Endothelial cell of umbilical vein (primary cell): ENCODE data around the gene DHX35. TPM values are rescaled to one million over a fixed set of nuclear protein-coding genes. Genes with fewer than 3 reads are reported as not detected.

Experiments
- BruUV-seq: library from RNA; stranded (reverse); fragments of 400-500 nt; replicated peaks from 2 replicates; lab custom pipeline; 2021; lab: Mats Ljungman, UMichigan
- CTCF ChIA-PET: fragments of 300-600, 350-600 bp; sonication (Branson Sonifier 250); formaldehyde crosslinking; loops from one replicate; lab custom pipeline; 2021; ENCODE audit warnings: antibody characterized with exemption, inconsistent platforms; lab: Charles Lee
- POLR2A ChIA-PET: fragments of 300-600, 350-600 bp; sonication (Branson Sonifier 250); formaldehyde crosslinking; loops from one replicate; lab custom pipeline; 2021; ENCODE audit warnings: antibody characterized with exemption, inconsistent platforms; lab: Charles Lee
- DNase-seq: peaks from one replicate; pipeline ENCODE4 v3.0.0-alpha.2; 2011; ENCODE audit warnings: low read depth, low spot score
- FAIRE-seq: peaks from 2 replicates; lab custom pipeline; 2011; peaks lifted over from hg19 to GRCh38; lab: Jason Lieb, UNC
- H2AFZ ChIP-seq: 2 replicates; pipeline ENCODE4 v1.6.0; 2012; ENCODE audit warnings: low read depth, low read length, control low read depth, inconsistent platforms
- H3K27ac ChIP-seq: 2 replicates; pipeline ENCODE4 v1.5.1; 2011; ENCODE audit warnings: low read depth, mild to moderate bottlenecking, control low read depth, low read length, moderate library complexity; ENCODE audit not compliant: insufficient read depth
- H3K27me3 ChIP-seq, 2 experiments: 2 replicates each; pipeline versions ENCODE4 v1.6.0 to v1.6.1; 2011; ENCODE audit warnings: low read length in 2 of 2, mixed read lengths in 1 of 2; ENCODE audit not compliant: control insufficient read depth in 2 of 2, insufficient read depth in 2 of 2
- H3K36me3 ChIP-seq, 2 experiments: 2 replicates in 1 of 2; 3 replicates in 1 of 2; pipeline ENCODE4 v1.5.1; 2011; ENCODE audit warnings: low read length in 2 of 2, mild to moderate bottlenecking in 1 of 2, moderate library complexity in 1 of 2; ENCODE audit not compliant: control insufficient read depth in 2 of 2, insufficient read depth in 2 of 2; ENCODE audit errors: extremely low read depth in 1 of 2
- H3K4me1 ChIP-seq: 3 replicates; pipeline ENCODE4 v1.5.1; 2011; ENCODE audit warnings: mild to moderate bottlenecking, low read length; ENCODE audit not compliant: control insufficient read depth, insufficient read depth; ENCODE audit errors: extremely low read depth
- H3K4me2 ChIP-seq: 2 replicates; pipeline ENCODE4 v1.6.1; 2011; ENCODE audit warnings: low read length, control low read depth, mixed read lengths; ENCODE audit not compliant: insufficient read depth
- H3K4me3 ChIP-seq, 3 experiments: fragments of 200-600 bp in 1 of 3; sonication (generic), shearing (Covaris generic) in 1 of 3; replicated peaks in 1 of 3; 2 replicates each; pipeline ENCODE4 v1.5.1; 2011 to 2016; ENCODE audit warnings: control low read depth in 3 of 3, low read length in 3 of 3, mild to moderate bottlenecking in 2 of 3, inconsistent platforms in 1 of 3, low read depth in 1 of 3, moderate library complexity in 1 of 3; ENCODE audit not compliant: insufficient read depth in 1 of 3
- H3K79me2 ChIP-seq: 2 replicates; pipeline ENCODE4 v1.6.0; 2012; ENCODE audit warnings: low read length, inconsistent platforms; ENCODE audit not compliant: control insufficient read depth, insufficient read depth
- H3K9ac ChIP-seq: replicated peaks from 2 replicates; pipeline ENCODE3; 2011; ENCODE audit warnings: low read length, control low read depth; ENCODE audit not compliant: insufficient read depth; ENCODE audit errors: extremely low read depth
- H3K9me1 ChIP-seq: replicated peaks from 3 replicates; pipeline ENCODE4 v1.6.0; 2011; ENCODE audit warnings: mild to moderate bottlenecking, low read length; ENCODE audit not compliant: control insufficient read depth, insufficient read depth; ENCODE audit errors: extremely low read depth
- H3K9me3 ChIP-seq: replicated peaks from 2 replicates; pipeline ENCODE4 v1.5.1; 2012; ENCODE audit warnings: low read length, inconsistent platforms; ENCODE audit not compliant: control insufficient read depth, insufficient read depth
- H4K20me1 ChIP-seq: replicated peaks from 2 replicates; pipeline ENCODE3; 2011; ENCODE audit warnings: mild to moderate bottlenecking, low read length; ENCODE audit not compliant: control insufficient read depth, insufficient read depth; ENCODE audit errors: extremely low read depth
- CTCF ChIP-seq, 2 donors: IDR thresholded peaks; 1 replicate in 1 of 2; 2 replicates in 1 of 2; pipeline ENCODE4 v1.5.1; 2011; ENCODE audit warnings: low read length in 2 of 2, mild to moderate bottlenecking in 2 of 2, moderate library complexity in 2 of 2, control low read depth in 1 of 2, inconsistent platforms in 1 of 2, low read depth in 1 of 2; ENCODE audit not compliant: insufficient read depth in 1 of 2; ENCODE audit errors: extremely low read depth in 1 of 2
- EZH2 ChIP-seq: IDR thresholded peaks from 2 replicates; pipeline ENCODE4 v1.6.1; 2012; ENCODE audit warnings: borderline replicate concordance, low read depth, mild to moderate bottlenecking, moderate library complexity, low read length, inconsistent platforms; ENCODE audit not compliant: severe bottlenecking
- FOS ChIP-seq: IDR thresholded peaks from 2 replicates; pipeline ENCODE4 v1.6.1; 2011; ENCODE audit warnings: mild to moderate bottlenecking, low read length, moderate library complexity, borderline replicate concordance; ENCODE audit not compliant: insufficient read depth
- GATA2 ChIP-seq: IDR thresholded peaks from 2 replicates; pipeline ENCODE4 v1.7.0; 2011; ENCODE audit warnings: low read depth, mild to moderate bottlenecking, moderate library complexity, mixed read lengths, low read length; ENCODE audit not compliant: insufficient read length, insufficient read depth
- JUN ChIP-seq: IDR thresholded peaks from 2 replicates; pipeline ENCODE4 v1.6.1; 2011; ENCODE audit warnings: borderline replicate concordance, low read depth; ENCODE audit not compliant: insufficient read length, insufficient read depth
- MAX ChIP-seq: IDR thresholded peaks from 2 replicates; pipeline ENCODE4 v1.6.1; 2011; ENCODE audit not compliant: insufficient read depth, insufficient read length
- MYC ChIP-seq: IDR thresholded peaks from one replicate; pipeline ENCODE4 v1.6.1; 2011; ENCODE audit warnings: mild to moderate bottlenecking, low read depth, low read length
- POLR2A ChIP-seq: IDR thresholded peaks from 2 replicates; pipeline ENCODE4 v1.6.1; 2012; ENCODE audit warnings: low read depth, mild to moderate bottlenecking, control low read depth, low read length
- POLR2AphosphoS5 ChIP-seq: IDR thresholded peaks from 2 replicates; pipeline ENCODE4 v1.6.1; 2012; ENCODE audit warnings: low read depth, mild to moderate bottlenecking, control low read depth, low read length, moderate library complexity; ENCODE audit not compliant: insufficient read depth
- dilution Hi-C: fragments of 300-500 bp; cut with MboI; formaldehyde crosslinking; loops from one replicate; pipeline ENCODE4 v1.15.0; 2019; ENCODE audit warnings: low sequenced_read_pairs; ENCODE audit not compliant: extremely low pct_ligation_motif_present
- intact Hi-C: fragments of 100-400 bp; cut with micrococcal nuclease; formaldehyde crosslinking; loops from one replicate; pipeline ENCODE4 v1.10.0; 2022
- polyA plus RNA-seq, 4 experiments: library from polyadenylated mRNA; depleted of rRNA in 3 of 4; stranded (reverse) in 3 of 4; unstranded in 1 of 4; fragments of >200 nt; gene quantifications; 2 replicates each; pipeline versions ENCODE4 v1.2.1 to v1.2.3, GENCODE V29; 2011 to 2012; ENCODE audit warnings: missing spikeins in 1 of 4
- total RNA-seq: library from RNA; stranded (reverse); gene quantifications from 2 replicates; pipeline ENCODE4 v1.2.3, GENCODE V29; 2021

Gene DHX35
- total and polyA plus RNA-seq, 2 donors (not counting 3 experiments of a cell fraction or from before 2014, with no cell fraction given), result 10.0 to 13.0 TPM

GRCh38 chr20:38927902-38928578 lies 34.1 kb upstream of the DHX35 start:
- dilution Hi-C loops, result no loop called here
- ChIA-PET CTCF (interaction anchor here (0.8 to 3.2 kb wide), 5 partner anchors 8 to 269 kb away, joined by 3 to 55 read pairs (median 3); no protein-coding TSS in a partner anchor), POLR2A (interaction anchor here (1.6 kb wide), 1 partner anchor 122 kb away, joined by 3 read pairs; no protein-coding TSS in a partner anchor)
- intact Hi-C loops, result no loop called here
- BruUV-seq, result no TSS peak
- Histone ChIP-seq H3K9ac (no peak overlapping the region), H3K36me3 (no peaks in the 10 kb centered on the region), H3K4me3 (peak overlapping the region; percentile 60 to 98 (median 95)), H2AFZ (no peak overlapping the region), H3K27me3 (no peaks in the 10 kb centered on the region), H3K4me1 (peaks cover 34% of the 10 kb centered on the region), H4K20me1 (no peaks in the 10 kb centered on the region), H3K79me2 (peaks cover 65% of the 10 kb centered on the region), H3K9me1 (no peaks in the 10 kb centered on the region), H3K27ac (no peak overlapping the region), H3K9me3 (no peaks in the 10 kb centered on the region), H3K4me2 (peak overlapping the region; percentile 94)
- TF ChIP-seq GATA2, result no peak
- no peak for TF ChIP-seq FOS
- no peak for TF ChIP-seq CTCF (IDR thresholded peaks at IDR 0.05; ENCODE audit: extremely low read depth in 1 of 2, insufficient read depth in 1 of 2, low read depth in 1 of 2, low read length in 2 of 2)
- no peak for TF ChIP-seq POLR2A
- no peak for TF ChIP-seq EZH2
- TF ChIP-seq JUN, result no peak
- no peak for TF ChIP-seq MAX
- no peak for TF ChIP-seq MYC
- TF ChIP-seq POLR2AphosphoS5, result no peak
- DNase-seq, result no peak
- FAIRE-seq, result peak; percentile 59
